Left renal cortex interstitium (tissue), 4 donors: ENCODE data around the gene BMP2K. TPM values are rescaled to one million over a fixed set of nuclear protein-coding genes. Genes with fewer than 3 reads are reported as not detected.

Experiments used
- polyA plus RNA-seq, 4 donors: library from polyadenylated mRNA; unstranded; fragments of 120-200 nt; gene quantifications; one replicate each; pipeline ENCODE4 v1.2.1, GENCODE V29; 2013; ENCODE audit not compliant: insufficient read length in 4 of 4

BMP2K gene
- polyA plus RNA-seq, 4 donors = 21.1 to 29.7 (median 24.7) TPM

Other genes with a start within 250 kb of the BMP2K start
- gene ANXA3, start 224.6 kb upstream of the BMP2K start, polyA plus RNA-seq = 10 to 100 TPM; 36.3 to 47.4 (median 42.4) TPM
- 10 to 100 TPM; 17.5 to 26.0 (median 18.8) TPM for gene PAQR3, start 163.1 kb downstream of the BMP2K start, polyA plus RNA-seq